ENCODE data around the gene R3HDM1.

The R3HDM1 gene

DNA sequence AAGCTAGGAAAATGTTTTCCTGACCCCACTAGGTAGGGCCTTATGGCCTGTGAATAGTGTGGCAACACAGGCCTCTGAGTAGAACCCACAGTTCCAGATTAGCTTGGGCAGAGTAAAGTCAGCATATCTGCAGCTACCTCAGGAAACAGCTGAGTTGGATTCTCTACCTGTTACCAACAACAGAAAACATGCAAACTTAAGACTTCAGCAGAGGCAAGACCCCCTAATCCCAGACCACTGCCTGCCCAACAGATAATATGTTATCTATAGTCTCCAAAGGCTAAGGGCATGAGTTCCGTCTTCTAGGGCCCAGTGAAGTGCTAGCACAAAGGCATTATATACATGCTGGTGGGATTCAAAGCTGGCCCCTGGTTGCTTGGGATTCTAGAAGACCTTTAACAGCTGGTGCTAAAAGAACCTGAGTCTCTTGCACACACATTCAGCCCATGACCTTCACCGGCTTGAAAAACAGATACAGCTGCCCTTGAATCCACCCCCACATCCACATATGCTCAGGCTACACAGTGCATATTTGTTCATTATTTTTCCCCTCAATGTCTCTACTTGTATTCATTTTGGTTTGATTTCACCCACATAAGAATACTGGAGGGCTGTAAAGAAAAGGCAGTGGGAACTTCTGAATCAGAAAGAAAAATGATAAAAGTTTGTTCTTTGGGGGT lies 196.9 kb downstream of the R3HDM1 start:
- DNase-seq: no peak

DNA sequence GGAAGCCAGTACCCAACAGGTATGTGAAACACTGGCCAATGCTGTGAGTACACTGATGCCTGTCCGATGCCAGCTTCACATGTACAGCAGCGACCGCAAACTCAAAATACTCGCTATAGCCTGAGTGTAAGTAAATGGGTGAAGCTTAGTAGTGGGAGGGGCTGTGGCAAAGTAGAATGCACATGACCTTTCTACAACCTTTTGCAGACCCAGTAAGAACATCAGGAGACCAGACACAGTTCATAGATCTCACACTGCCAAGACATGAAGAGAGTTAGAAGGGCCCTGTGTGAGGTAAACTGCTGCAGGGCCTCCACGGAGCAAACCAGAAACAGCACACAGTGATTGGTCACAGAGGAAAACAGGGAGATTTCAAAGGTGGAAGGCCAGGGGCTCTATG lies 201.3 kb downstream of the R3HDM1 start:
- DNase-seq: no peak

DNA sequence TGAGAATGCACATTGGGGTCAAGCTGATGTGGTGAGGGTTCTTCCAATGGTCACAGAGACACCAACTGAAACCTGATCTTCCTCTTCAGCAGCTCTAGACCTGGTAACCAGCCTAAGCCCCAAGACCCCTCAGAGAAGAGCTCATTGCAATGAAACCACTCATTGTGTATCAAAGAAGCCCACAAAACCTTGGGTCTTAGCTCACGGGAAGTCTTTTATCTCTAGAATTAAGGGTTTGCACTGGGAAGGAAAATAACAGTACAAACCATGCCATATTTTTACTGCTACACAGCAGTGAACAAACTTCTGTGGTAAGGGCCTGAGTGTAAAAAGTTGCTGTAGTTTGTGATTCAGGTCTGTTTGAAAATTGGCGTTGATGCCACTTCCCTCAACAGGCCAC lies 201.8 kb downstream of the R3HDM1 start:
- no peak for DNase-seq

DNA sequence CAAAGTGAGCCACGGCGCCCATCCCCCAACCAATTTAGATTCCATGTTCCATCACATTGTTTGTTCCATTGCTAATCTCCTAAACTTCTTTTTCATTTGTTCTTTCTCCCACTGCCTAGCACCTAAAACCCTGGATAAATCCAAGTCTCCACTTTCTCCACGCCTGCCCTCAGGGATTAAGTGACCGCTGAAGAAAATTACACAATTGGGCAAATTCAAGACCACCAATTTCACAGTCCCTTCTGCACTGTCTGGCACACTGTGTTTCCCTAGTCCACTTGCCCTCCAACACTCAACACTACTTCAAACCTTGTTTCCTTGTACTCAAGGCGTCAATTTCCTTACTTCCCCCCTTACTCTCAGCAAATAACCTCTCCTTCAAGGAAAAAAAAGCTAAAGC lies 205.3 kb downstream of the R3HDM1 start:
- no peak for DNase-seq

DNA sequence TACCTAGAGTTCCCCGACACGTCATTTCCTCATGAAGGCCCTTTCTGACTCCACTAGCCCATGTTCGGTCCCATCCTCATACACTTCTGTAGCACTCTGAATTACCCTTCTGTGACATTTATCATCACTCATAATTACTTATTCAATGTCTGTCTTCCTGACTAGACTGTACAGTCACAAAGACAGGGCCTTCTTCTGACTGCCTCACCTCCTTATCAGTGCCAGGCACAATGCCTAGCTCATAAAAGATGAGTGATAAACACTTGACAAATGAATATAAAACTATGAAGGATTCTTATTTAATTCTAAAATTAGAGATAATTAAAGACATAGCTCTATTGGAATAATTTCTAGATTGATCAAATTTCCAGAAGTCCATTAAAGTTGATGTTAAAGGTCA lies 208.9 kb downstream of the R3HDM1 start:
- DNase-seq: no peak

DNA sequence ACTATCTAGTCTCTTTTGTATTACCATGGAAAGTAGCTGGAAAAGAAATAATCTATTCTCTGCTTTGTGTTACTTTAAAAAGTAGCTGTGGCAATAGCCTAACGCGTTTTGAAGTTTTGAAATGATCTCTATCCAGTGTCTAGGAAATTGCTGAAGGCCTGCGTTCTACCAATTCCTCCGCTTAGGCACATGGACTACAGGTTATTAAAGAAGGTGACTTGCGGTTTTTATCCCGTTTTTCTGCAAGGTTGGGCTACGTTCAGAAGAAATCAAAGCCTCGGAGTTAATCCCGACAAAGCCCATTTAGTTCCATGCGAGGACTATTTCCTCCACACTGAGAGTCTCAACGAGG lies 209.7 kb downstream of the R3HDM1 start:
- DNase-seq: no peak

DNA sequence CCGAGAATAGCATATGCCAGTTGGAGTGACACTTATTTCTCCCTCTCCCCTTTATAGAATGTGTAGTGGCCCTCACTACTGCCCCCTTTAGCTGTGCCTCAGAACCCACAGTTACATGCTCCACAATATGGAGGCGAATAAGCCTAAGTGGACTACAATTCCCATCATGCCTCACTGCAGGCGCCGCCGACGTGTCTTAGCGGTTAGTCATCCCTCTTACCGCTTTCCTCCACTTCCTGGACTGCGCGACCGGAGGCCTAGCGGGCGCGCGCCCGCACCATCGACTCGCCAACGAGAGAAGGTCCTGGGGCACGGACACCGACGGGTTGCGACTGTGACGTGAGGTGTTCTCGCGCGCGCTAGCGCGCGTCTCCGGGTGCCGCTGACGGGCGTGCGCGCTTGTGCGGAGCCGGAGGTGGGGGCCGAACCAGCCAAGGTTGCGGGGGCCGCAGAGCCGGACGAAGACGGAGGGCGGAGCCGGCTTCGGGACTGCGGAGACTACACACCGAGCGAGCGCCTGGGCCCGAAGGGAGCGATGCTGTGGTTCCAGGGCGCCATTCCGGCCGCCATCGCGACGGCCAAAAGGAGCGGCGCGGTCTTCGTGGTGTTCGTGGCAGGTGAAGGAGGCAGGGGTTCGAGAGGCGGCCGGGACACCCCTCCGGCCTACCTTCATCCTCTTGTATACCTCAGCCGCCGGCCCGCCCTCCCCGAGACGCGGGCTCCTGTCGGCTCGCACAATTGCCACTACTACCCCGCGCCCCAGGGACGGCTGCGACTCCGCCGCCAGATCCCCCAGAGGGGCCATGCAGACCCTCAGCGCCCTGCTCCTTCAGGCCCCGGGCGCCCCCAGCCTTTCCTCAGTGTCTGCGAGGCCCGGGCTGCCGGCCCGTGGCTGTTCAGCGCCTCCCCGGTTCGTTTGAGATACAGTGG lies 210.4 kb downstream of the R3HDM1 start, which contains the start of gene UBXN4:
Gene UBXN4 (plus strand): TSS at position 461 of the 930 bp plus-strand sequence. CDS start 75 bp downstream, at position 536.
- peak; percentile 95 for DNase-seq

DNA sequence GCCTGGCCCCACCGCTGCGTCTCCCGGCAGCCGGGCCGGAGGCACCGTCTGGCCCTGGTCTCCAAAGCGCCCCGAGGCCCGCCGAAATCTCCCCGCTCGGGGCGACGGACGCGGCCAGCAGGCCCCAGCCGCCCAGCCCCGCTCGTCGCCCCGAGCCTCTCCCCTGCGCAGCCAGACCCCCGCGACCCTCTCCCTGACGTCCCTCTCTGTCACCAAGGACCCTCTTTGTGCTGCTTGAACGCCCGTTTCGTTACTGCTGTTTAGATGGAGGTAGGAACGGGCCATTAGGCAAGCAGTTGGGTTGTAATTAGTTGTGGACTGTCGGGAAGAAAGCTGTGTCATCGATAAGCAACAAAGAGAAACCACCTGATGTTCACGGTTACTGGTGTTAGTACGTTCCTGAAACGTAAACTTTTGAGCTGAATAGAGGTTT lies 211.1 kb downstream of the R3HDM1 start:
- DNase-seq: peak; percentile 11

DNA sequence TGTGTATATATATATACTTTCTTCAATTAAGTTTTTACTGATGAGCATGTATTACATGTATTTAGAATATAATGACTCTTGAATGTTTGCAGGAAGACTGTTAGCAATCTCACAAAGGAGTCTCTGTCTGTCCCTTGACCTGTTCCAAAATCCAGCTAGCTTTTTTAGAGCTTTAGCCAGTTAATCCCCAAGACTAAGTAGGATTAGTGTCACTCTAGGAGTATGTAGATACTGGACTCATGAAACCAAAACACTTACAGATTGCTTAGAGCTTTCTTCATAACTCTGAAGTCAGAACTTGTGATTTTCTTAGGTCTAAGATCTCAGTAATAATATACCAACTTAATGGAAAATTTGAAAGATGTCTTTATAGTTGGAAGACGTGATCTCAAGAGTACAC lies 212.6 kb downstream of the R3HDM1 start:
- DNase-seq: no peak

DNA sequence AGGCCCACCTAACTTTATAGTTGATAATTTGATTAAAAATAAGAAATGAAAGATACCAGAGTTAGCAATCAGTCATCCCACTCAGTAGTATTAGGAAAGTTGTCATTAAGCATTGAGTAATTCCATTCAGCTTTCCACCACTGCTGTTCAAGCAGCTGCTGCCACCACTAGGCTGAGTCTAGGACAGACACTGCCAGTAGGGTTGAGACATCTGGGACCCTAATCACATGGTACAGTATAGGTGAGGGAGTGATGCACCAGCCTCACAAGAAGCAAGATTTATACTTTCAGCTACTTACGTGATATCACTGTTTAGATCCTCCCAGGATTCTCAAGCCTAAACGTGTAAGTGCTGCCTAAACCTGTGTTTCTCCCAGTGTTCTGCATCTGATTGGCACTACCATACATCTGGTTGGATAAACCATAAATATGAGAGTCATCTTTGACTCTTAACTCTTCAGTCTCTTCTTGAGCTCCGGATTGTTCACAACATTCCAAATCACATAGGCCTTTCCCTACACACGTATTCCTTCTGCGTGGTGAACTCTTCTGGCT lies 213.6 kb downstream of the R3HDM1 start:
- DNase-seq: no peak

DNA sequence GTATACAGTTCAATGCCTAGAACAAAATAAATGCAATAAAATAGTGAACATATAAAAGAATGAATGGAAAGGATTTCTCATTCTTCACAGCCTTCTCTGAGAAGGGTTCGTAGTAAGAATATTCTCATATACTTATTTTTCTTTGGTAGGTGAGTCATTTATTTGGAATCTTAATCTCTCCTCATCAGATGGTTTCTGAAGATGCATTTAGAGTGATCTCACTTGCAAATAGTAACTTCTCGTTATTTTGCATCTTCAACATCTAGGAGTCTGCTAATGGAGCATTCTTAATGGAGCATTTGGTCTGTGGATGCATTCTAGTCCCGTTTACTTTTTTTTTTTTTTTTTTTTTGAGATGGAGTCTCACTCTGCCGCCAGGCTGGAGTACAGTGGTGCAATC lies 214.3 kb downstream of the R3HDM1 start:
- no peak for DNase-seq

DNA sequence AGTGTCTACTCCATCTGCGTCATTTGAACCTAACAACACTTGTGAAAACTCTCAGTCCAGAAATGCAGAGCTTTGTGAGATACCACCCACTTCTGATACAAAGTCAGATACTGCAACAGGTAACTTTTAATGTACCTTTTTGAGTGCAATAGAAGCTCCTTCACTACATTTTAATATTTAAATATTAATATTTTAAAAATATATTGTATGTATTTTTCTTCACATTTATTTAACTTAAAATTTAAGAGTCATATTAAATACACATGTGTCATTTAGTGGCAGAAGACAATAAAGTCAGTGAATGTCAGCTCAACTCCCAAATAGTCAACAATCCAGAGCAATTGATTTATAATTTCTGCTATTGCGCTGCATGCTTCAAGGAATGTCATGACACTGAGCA lies 224.3 kb downstream of the R3HDM1 start:
- no peak for DNase-seq

DNA sequence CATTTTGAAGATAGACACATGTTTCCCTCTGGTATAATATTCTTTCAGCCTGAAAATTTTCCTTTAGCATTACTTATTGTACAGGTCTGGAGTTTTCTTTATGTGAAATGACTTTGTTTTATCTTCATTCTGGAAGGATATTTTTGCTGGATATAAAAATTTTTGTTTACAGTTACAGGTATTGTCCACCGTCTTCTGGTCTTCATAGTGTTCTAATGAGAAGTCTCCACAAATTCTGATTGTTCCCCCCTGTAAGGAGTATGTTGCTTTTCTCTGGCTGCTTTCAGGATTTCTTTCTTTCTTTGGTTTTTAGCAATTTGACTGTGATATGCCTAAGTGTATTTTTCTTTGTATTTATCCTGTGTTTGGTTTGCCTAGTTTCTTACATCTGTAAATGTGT lies 225.4 kb downstream of the R3HDM1 start:
- DNase-seq: no peak

DNA sequence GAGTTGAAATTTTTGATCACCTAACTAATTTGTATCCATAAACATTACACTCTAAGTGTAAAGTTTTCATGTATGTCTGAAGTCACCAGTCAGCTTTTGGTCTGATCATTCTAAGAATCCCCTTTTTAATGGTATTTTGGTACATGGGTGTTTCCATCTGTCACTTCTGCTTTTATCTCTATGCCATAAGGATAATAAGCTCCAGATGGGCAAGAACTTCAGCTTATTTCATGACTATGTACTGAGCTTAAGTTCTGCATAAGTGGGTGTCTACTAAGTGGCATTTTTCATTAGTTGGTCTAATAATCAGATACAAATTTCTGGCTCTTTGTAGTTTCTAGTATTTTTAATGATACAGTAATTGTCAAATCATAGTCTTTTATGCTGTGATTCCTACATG lies 230.7 kb downstream of the R3HDM1 start:
- no peak for DNase-seq

DNA sequence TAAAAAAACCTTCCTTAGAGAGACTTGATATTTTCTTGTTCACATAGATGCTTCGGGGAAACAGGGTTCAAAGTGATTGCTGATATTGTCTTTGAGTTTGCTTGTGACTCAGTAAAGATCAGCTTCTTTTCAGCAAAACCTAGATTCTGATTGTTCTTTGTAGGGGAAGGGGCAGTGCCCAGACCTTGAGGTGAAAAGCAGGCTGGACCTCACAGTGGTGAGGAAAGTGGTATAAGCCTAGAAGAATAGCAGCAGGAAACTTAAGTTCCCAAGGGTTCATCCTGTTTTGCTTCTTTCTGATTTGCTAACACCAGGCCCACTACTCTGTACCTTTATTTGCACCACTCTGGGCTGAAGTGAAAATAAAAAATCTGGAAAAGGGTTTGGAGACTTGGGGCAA lies 231.2 kb downstream of the R3HDM1 start:
- DNase-seq: no peak

DNA sequence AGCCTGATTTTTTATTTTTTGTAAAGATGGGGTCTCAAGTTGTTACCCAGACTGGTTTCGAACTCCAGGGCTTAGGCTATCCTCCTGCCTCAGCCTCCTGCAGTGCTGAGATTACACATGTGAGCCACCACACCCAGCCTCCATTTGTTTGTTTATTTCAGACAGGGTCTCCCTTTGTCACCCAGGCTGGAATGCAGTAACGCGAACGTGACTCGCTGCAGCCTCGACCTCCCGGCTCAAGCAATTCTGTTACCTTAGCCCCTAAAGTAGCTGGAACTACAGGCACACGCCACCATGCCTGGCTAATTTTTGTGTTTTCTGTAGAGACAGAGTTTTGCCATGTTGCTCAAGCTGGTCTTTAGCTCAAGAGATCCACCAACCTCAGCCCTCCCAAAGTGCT lies 237.6 kb downstream of the R3HDM1 start:
- DNase-seq: no peak

DNA sequence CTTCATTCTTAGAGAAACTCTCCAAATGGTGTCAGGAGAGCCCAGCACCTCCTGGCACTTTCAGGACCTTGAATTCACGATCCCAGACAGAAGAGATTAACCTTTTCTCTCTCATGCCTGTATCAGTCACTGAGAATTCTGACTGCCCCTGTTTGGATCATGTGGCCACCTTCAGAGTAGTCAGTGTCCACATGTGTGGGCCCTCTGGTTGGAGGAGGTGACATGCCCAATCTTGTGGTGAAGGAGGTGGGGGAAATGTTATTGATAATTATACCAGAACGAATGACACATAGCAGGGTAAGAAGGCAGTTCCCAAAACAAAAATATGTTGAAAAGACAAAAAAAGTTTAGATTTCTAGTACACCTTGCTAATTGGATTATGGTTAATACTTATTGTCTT lies 242.0 kb downstream of the R3HDM1 start:
- DNase-seq: no peak

DNA sequence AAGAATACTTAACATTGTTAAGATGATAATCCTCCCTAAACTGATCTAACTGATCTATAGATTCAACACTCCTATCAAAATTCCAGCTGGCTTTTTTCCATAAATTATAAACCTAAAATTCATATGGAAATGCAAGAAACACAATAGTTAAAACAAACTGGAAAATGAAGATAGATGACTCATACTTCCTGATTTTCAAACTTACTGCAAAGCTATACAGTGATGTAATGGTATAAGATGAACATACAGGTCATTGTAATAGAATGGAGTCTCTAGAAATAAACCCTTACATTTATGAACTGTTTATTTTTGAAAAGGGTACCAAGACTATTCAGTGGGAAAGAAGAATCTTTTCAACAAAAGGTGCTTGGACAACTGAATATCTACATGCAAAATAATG lies 242.6 kb downstream of the R3HDM1 start:
- DNase-seq: no peak
